Left lung (tissue), 10 donors: ENCODE measurements around the gene TCEAL1. TPM values are rescaled to one million over a fixed set of nuclear protein-coding genes. Genes with fewer than 3 reads are reported as not detected.

Experiments used
- ATAC-seq: fragments of 200-7000 bp; cut with Tn5 transposase; one replicate; pipeline ENCODE4 v1.9.1; 2020; ENCODE audit warnings: moderate library complexity
- DNase-seq, 4 donors: peaks; one replicate each; pipeline ENCODE4 v3.0.0-alpha.2; 2013 to 2020
- H3K27ac ChIP-seq, 2 donors: fragments of 200-600 bp; sonication (generic) in 1 of 2; one replicate each; pipeline versions ENCODE4 v1.5.0 to v1.8.0; 2020 to 2021
- H3K27me3 ChIP-seq, 2 donors: fragments of 200-600 bp; sonication (generic) in 1 of 2; one replicate each; pipeline versions ENCODE4 v1.5.0 to v1.8.0; 2020 to 2021
- H3K36me3 ChIP-seq, 2 donors: fragments of 200-600 bp; sonication (generic) in 1 of 2; one replicate each; pipeline versions ENCODE4 v1.5.0 to v1.8.0; 2020 to 2021
- H3K4me1 ChIP-seq, 2 donors: fragments of 200-600 bp; one replicate each; pipeline ENCODE4 v1.8.0; 2021
- H3K4me3 ChIP-seq, 2 donors: fragments of 200-600 bp; sonication (generic) in 1 of 2; one replicate each; pipeline versions ENCODE4 v1.5.0 to v1.8.0; 2020 to 2021; ENCODE audit warnings: mild to moderate bottlenecking in 1 of 2
- H3K9me3 ChIP-seq, 2 donors: fragments of 200-600 bp; sonication (generic) in 1 of 2; one replicate each; pipeline versions ENCODE4 v1.5.0 to v1.8.0; 2020 to 2021
- CTCF ChIP-seq, 2 donors: fragments of 200-600 bp; sonication (generic) in 1 of 2; IDR thresholded peaks; one replicate each; pipeline versions ENCODE4 v1.5.0 to v1.8.0; 2021; ENCODE audit warnings: antibody characterized with exemption in 2 of 2
- intact Hi-C, 2 donors: fragments of 100-400 bp; cut with DNase I; formaldehyde crosslinking; loops; one replicate each; pipeline versions ENCODE4 v1.11.2 to v1.14.2; 2022
- polyA plus RNA-seq, 6 donors: library from polyadenylated mRNA; unstranded; fragments of 120-200 nt; gene quantifications; one replicate each; pipeline ENCODE4 v1.2.1, GENCODE V29; 2013; ENCODE audit not compliant: insufficient read length in 6 of 6
- total RNA-seq, 2 donors: library from RNA; stranded (reverse); fragmentation: NEBNext Ultra II Directional; extraction: Animal tissue kit (Norgen Biotek cat#: 25700); gene quantifications; one replicate each; pipeline ENCODE4 v1.2.1, GENCODE V29; 2021
- donor health status: DM: no; HTN: yes; CAD: no.
- donor health status: DM: no; HTN: no; CAD: no.

TCEAL1 gene
- total and polyA plus RNA-seq, 8 donors, result 27.3 to 34.0 (median 32.0) TPM

- DNase-seq (no peak), ATAC-seq (no peak)
- intact Hi-C loops, result no loop called here
- Histone ChIP-seq H3K27ac (no peak overlapping the region), H3K4me3 (no peak overlapping the region), H3K36me3 (peaks cover 0 to 68% of the 10 kb centered on the region in 2 donors), H3K27me3 (peaks cover 0 to 8% of the 10 kb centered on the region in 2 donors), H3K9me3 (no peaks in the 10 kb centered on the region), H3K4me1 (peaks cover 0 to 4% of the 10 kb centered on the region in 2 donors)
- TF ChIP-seq CTCF (IDR thresholded peaks at IDR 0.05), result no peak
These were observed 49.6 kb downstream of the TCEAL1 start for GRCh38 chrX:103678199-103678993.

Other genes starting within 250 kb of the TCEAL1 start
- under 1 TPM; 0.17 to 0.21 TPM for gene RAB40A, start 109.5 kb upstream of the TCEAL1 start, total RNA-seq
- gene RAB40A, start 109.5 kb upstream of the TCEAL1 start, polyA plus RNA-seq, result 1 to 10 TPM; 3.3 to 4.2 (median 3.5) TPM
- gene TCEAL4, start 43.5 kb upstream of the TCEAL1 start, total RNA-seq, result 10 to 100 TPM; 67.5 to 77.2 TPM
- gene TCEAL4, start 43.5 kb upstream of the TCEAL1 start, polyA plus RNA-seq, result 100 to 1,000 TPM; 129 to 164 (median 143) TPM
- 10 to 100 TPM; 20.8 to 21.3 TPM for gene TCEAL3, start 21.0 kb upstream of the TCEAL1 start, total RNA-seq
- gene TCEAL3, start 21.0 kb upstream of the TCEAL1 start, polyA plus RNA-seq, result 10 to 100 TPM; 24.7 to 30.4 (median 27.3) TPM
- gene MORF4L2, start 57.7 kb downstream of the TCEAL1 start, total RNA-seq, result 100 to 1,000 TPM; 284 to 312 TPM
- 100 to 1,000 TPM; 274 to 340 (median 312) TPM for gene MORF4L2, start 57.7 kb downstream of the TCEAL1 start, polyA plus RNA-seq
- gene TMEM31, start 81.9 kb downstream of the TCEAL1 start, total RNA-seq, result not detected
- gene TMEM31, start 81.9 kb downstream of the TCEAL1 start, polyA plus RNA-seq, result 1 to 10 TPM in 4 of 6 donors, under 1 TPM in 2; 0.80 to 1.8 (median 1.5) TPM
- under 1 TPM; 0.08 to 0.12 TPM for gene PLP1, start 147.9 kb downstream of the TCEAL1 start, total RNA-seq
- 10 to 100 TPM in 5 of 6 donors, 1 to 10 TPM in 1; 9.6 to 22.2 (median 15.5) TPM for gene PLP1, start 147.9 kb downstream of the TCEAL1 start, polyA plus RNA-seq
- 1 to 10 TPM in 1 of 2 donors, under 1 TPM in 1; 0.93 to 1.6 TPM for gene RAB9B, start 203.3 kb downstream of the TCEAL1 start, total RNA-seq
- gene RAB9B, start 203.3 kb downstream of the TCEAL1 start, polyA plus RNA-seq, result 1 to 10 TPM; 2.8 to 3.4 (median 3.0) TPM